ENCODE results near the gene TUSC7. TPM values are rescaled to one million over a fixed set of nuclear protein-coding genes. Genes with fewer than 3 reads are reported as not detected.

TUSC7 gene
- total and polyA plus RNA-seq, 8 donors = 0.10 TPM; not detected in 7

GRCh38 chr3:116702334-116702733 is 7.2 kb upstream of the TUSC7 start:
- no peak overlapping the region for H3K27ac ChIP-seq
- H3K27me3 ChIP-seq = no peaks in the 10 kb centered on the region
- TF ChIP-seq CTCF (IDR thresholded peaks at IDR 0.05) = no peak
- intact Hi-C loops (cut with DNase I) = no loop called here
- H3K36me3 ChIP-seq = no peaks in the 10 kb centered on the region
- H3K9me3 ChIP-seq = no peaks in the 10 kb centered on the region
- ATAC-seq (no peak), DNase-seq (no peak)
- H3K4me1 ChIP-seq = no peaks in the 10 kb centered on the region
- H3K4me3 ChIP-seq = no peak overlapping the region

GRCh38 chr3:116707531-116707930 is 2.0 kb upstream of the TUSC7 start:
- TF ChIP-seq CTCF (IDR thresholded peaks at IDR 0.05) = no peak
- ATAC-seq (no peak), DNase-seq (no peak)
- intact Hi-C loops (cut with DNase I) = no loop called here
- no peaks in the 10 kb centered on the region for H3K36me3 ChIP-seq
- H3K27ac ChIP-seq = no peak overlapping the region
- no peaks in the 10 kb centered on the region for H3K9me3 ChIP-seq
- no peak overlapping the region for H3K4me3 ChIP-seq
- H3K27me3 ChIP-seq = no peaks in the 10 kb centered on the region
- no peaks in the 10 kb centered on the region for H3K4me1 ChIP-seq

- DNase-seq (no peak), ATAC-seq (no peak)
- no peaks in the 10 kb centered on the region for H3K36me3 ChIP-seq
- H3K4me1 ChIP-seq = no peaks in the 10 kb centered on the region
- intact Hi-C loops (cut with DNase I) = no loop called here
- no peaks in the 10 kb centered on the region for H3K27me3 ChIP-seq
- no peak overlapping the region for H3K4me3 ChIP-seq
- TF ChIP-seq CTCF (IDR thresholded peaks at IDR 0.05) = no peak
- no peak overlapping the region for H3K27ac ChIP-seq
- H3K9me3 ChIP-seq = no peaks in the 10 kb centered on the region
Measured at GRCh38 chr3:116716490-116716889, 6.9 kb downstream of the TUSC7 start.

GRCh38 chr3:116717566-116717965 is 8.0 kb downstream of the TUSC7 start:
- H3K27me3 ChIP-seq = no peaks in the 10 kb centered on the region
- intact Hi-C loops (cut with DNase I) = no loop called here
- H3K27ac ChIP-seq = no peak overlapping the region
- DNase-seq = no peak
- no peak overlapping the region for H3K4me3 ChIP-seq
- no peak for ATAC-seq
- H3K9me3 ChIP-seq = no peaks in the 10 kb centered on the region
- TF ChIP-seq CTCF (IDR thresholded peaks at IDR 0.05) = no peak
- no peaks in the 10 kb centered on the region for H3K36me3 ChIP-seq
- no peaks in the 10 kb centered on the region for H3K4me1 ChIP-seq

GRCh38 chr3:116728454-116728853 is 18.9 kb downstream of the TUSC7 start:
- ATAC-seq (no peak), DNase-seq (no peak)
- no peaks in the 10 kb centered on the region for H3K36me3 ChIP-seq
- H3K27ac ChIP-seq = no peak overlapping the region
- no peaks in the 10 kb centered on the region for H3K4me1 ChIP-seq
- no peak overlapping the region for H3K4me3 ChIP-seq
- H3K27me3 ChIP-seq = no peaks in the 10 kb centered on the region
- intact Hi-C loops (cut with DNase I) = no loop called here
- no peak for TF ChIP-seq CTCF (IDR thresholded peaks at IDR 0.05)
- no peaks in the 10 kb centered on the region for H3K9me3 ChIP-seq
